Endodermal cell (in vitro differentiated cells): ENCODE results near the gene EHD3. TPM values are rescaled to one million over a fixed set of nuclear protein-coding genes. Genes with fewer than 3 reads are reported as not detected.

ENCODE experiments used
- DNase-seq: peaks from one replicate; pipeline ENCODE4 v3.0.0-alpha.2; 2017
- H3K27ac ChIP-seq: 2 replicates; pipeline ENCODE4 v1.5.1; 2013; ENCODE audit warnings: mild to moderate bottlenecking, low read depth, low read length, moderate library complexity
- H3K27me3 ChIP-seq: 2 replicates; pipeline ENCODE4 v1.6.1; 2013; ENCODE audit warnings: mild to moderate bottlenecking, low read length, moderate library complexity; ENCODE audit not compliant: insufficient read depth, control insufficient read depth, poor library complexity, severe bottlenecking
- H3K36me3 ChIP-seq: 2 replicates; pipeline ENCODE4 v1.7.0; 2013; ENCODE audit warnings: mild to moderate bottlenecking, low read length, moderate library complexity; ENCODE audit not compliant: control insufficient read depth, insufficient read depth
- H3K4me1 ChIP-seq: one replicate; pipeline ENCODE4 v1.7.0; 2013; ENCODE audit warnings: low read length; ENCODE audit not compliant: control insufficient read depth, insufficient read depth
- H3K4me3 ChIP-seq: 2 replicates; pipeline ENCODE4 v1.5.1; 2013; ENCODE audit warnings: mild to moderate bottlenecking, low read length, moderate library complexity
- H3K9ac ChIP-seq: 2 replicates; pipeline ENCODE4 v1.6.1; 2013; ENCODE audit warnings: mild to moderate bottlenecking, low read length, moderate library complexity; ENCODE audit not compliant: poor library complexity, severe bottlenecking; ENCODE audit errors: extremely low read depth
- H3K9me3 ChIP-seq: 2 replicates; pipeline ENCODE4 v1.6.1; 2013; ENCODE audit warnings: mild to moderate bottlenecking, low read length, moderate library complexity; ENCODE audit not compliant: control insufficient read depth
- H3K27ac Mint-ChIP-seq: 2 replicates; pipeline ENCODE4 v1.8.0; 2020; ENCODE audit warnings: mixed read lengths
- H3K27me3 Mint-ChIP-seq: 2 replicates; pipeline ENCODE4 v1.8.0; 2021; ENCODE audit warnings: mild to moderate bottlenecking, mixed read lengths; ENCODE audit not compliant: insufficient read depth
- H3K36me3 Mint-ChIP-seq: 2 replicates; pipeline ENCODE4 v1.8.0; 2020; ENCODE audit warnings: low read depth, mixed read lengths
- H3K4me1 Mint-ChIP-seq: 2 replicates; pipeline ENCODE4 v1.8.0; 2020; ENCODE audit warnings: mixed read lengths
- H3K4me3 Mint-ChIP-seq: 2 replicates; pipeline ENCODE4 v1.8.0; 2020; ENCODE audit warnings: mild to moderate bottlenecking, moderate library complexity, mixed read lengths
- H3K9me3 Mint-ChIP-seq: 2 replicates; pipeline ENCODE4 v1.8.0; 2020; ENCODE audit warnings: mild to moderate bottlenecking, mixed read lengths
- CTCF ChIP-seq: fragments of 200-600 bp; sonication (generic); conservative IDR thresholded peaks from 2 replicates; pipeline ENCODE4 v1.5.0; 2021; ENCODE audit warnings: antibody characterized with exemption, mild to moderate bottlenecking
- WGBS, 2 experiments: methylation state at CpG; one replicate each; pipeline versions ENCODE4 v1.1.5 to v1.1.7; 2013; ENCODE audit warnings: missing lambda C conversion rate in 2 of 2, mixed read lengths in 1 of 2; ENCODE audit not compliant: insufficient coverage in 1 of 2, insufficient read length in 1 of 2; 5-methylcytosine and 5-hydroxymethylcytosine counted together
- total RNA-seq, 2 donors: library from RNA; stranded (reverse); fragmentation: NEBNext Ultra II Directional in 1 of 2; extraction: Animal tissue kit (Norgen Biotek cat#: 25700) in 1 of 2; gene quantifications; 2 replicates in 1 of 2; 3 replicates in 1 of 2; pipeline ENCODE4 v1.2.1, GENCODE V29; 2021

The EHD3 gene
- total RNA-seq, 2 donors from 2014 or later: 10.7 to 15.5 TPM

- Histone ChIP-seq H3K9ac (no peak overlapping the region), H3K36me3 (no peaks in the 10 kb centered on the region), H3K4me3 (no peak overlapping the region), H3K27me3 (no peaks in the 10 kb centered on the region), H3K9me3 (no peaks in the 10 kb centered on the region), H3K4me1 (peaks cover 7% of the 10 kb centered on the region), H3K27ac (no peak overlapping the region)
- H3K27me3 Mint-ChIP-seq: peaks cover 5% of the 10 kb centered on the region
- H3K36me3 Mint-ChIP-seq: no peaks in the 10 kb centered on the region
- no peak overlapping the region for H3K27ac Mint-ChIP-seq
- TF ChIP-seq CTCF: no peak
- peak; percentile 35 for DNase-seq
- H3K4me3 Mint-ChIP-seq: no peak overlapping the region
- 85 to 98% methylated on average over 3 to 6 of the region's 6 CpGs for WGBS, 2 experiments
- peaks cover 8% of the 10 kb centered on the region for H3K4me1 Mint-ChIP-seq
- no peaks in the 10 kb centered on the region for H3K9me3 Mint-ChIP-seq
Measured at GRCh38 chr2:31227110-31227509, 6.8 kb upstream of the EHD3 start.

- peaks cover 7% of the 10 kb centered on the region for H3K4me1 ChIP-seq
- Mint-ChIP-seq H3K27ac (no peak overlapping the region), H3K4me1 (peaks cover 10% of the 10 kb centered on the region), H3K27me3 (peaks cover 5% of the 10 kb centered on the region), H3K4me3 (no peak overlapping the region), H3K9me3 (no peaks in the 10 kb centered on the region), H3K36me3 (no peaks in the 10 kb centered on the region)
- no peak overlapping the region for H3K27ac ChIP-seq
- WGBS, 2 experiments: 90 to 92% methylated on average over 7 to 10 of the region's 10 CpGs
- no peak for TF ChIP-seq CTCF
- H3K9me3 ChIP-seq: no peaks in the 10 kb centered on the region
- no peak overlapping the region for H3K9ac ChIP-seq
- no peaks in the 10 kb centered on the region for H3K36me3 ChIP-seq
- no peak for DNase-seq
- no peaks in the 10 kb centered on the region for H3K27me3 ChIP-seq
- H3K4me3 ChIP-seq: no peak overlapping the region
Measured at GRCh38 chr2:31227711-31228125, 6.2 kb upstream of the EHD3 start.

GRCh38 chr2:31228717-31229116 is 5.2 kb upstream of the EHD3 start:
- Mint-ChIP-seq H3K9me3 (no peaks in the 10 kb centered on the region), H3K4me3 (no peak overlapping the region), H3K4me1 (peaks cover 17% of the 10 kb centered on the region), H3K36me3 (no peaks in the 10 kb centered on the region), H3K27ac (no peak overlapping the region), H3K27me3 (peaks cover 5% of the 10 kb centered on the region)
- H3K4me3 ChIP-seq: no peak overlapping the region
- 93 to 100% methylated on average over 1 to 3 of the region's 3 CpGs for WGBS, 2 experiments
- H3K9ac ChIP-seq: no peak overlapping the region
- no peak for TF ChIP-seq CTCF
- no peaks in the 10 kb centered on the region for H3K9me3 ChIP-seq
- no peak overlapping the region for H3K27ac ChIP-seq
- H3K27me3 ChIP-seq: no peaks in the 10 kb centered on the region
- peak; percentile 36 for DNase-seq
- H3K36me3 ChIP-seq: no peaks in the 10 kb centered on the region
- peaks cover 7% of the 10 kb centered on the region for H3K4me1 ChIP-seq
